Posterior cingulate gyrus (tissue), 11 donors: ENCODE measurements around the gene DENND1A.

Experiments used
- DNase-seq, 10 donors: peaks; one replicate each; pipeline versions ENCODE4 v3.0.0 to v3.0.0-alpha.2; 2020 to 2021; ENCODE audit warnings: mixed read lengths in 3 of 10
- intact Hi-C: fragments of 100-400 bp; cut with DNase I; formaldehyde crosslinking; loops from one replicate; pipeline ENCODE4 v1.15.1; 2023

Gene DENND1A

GRCh38 chr9:123663529-123663928 lies 266.4 kb downstream of the DENND1A start:
- DNase-seq: no peak
- intact Hi-C loops: no loop called here

GRCh38 chr9:123662057-123662776 lies 267.7 kb downstream of the DENND1A start:
- no peak for DNase-seq
- intact Hi-C loops: no loop called here

- intact Hi-C loops: no loop called here
- DNase-seq: no peak
Measured at GRCh38 chr9:123660691-123661466, 269.0 kb downstream of the DENND1A start.

- DNase-seq: no peak
- intact Hi-C loops: no loop called here
Measured at GRCh38 chr9:123659358-123659757, 270.6 kb downstream of the DENND1A start.

GRCh38 chr9:123658792-123659191 lies 271.1 kb downstream of the DENND1A start:
- DNase-seq: no peak
- intact Hi-C loops: no loop called here

- intact Hi-C loops: no loop called here
- DNase-seq: no peak
Measured at GRCh38 chr9:123657941-123658340, 272.0 kb downstream of the DENND1A start.

- DNase-seq: no peak
- intact Hi-C loops: no loop called here
Measured at GRCh38 chr9:123657099-123657498, 272.8 kb downstream of the DENND1A start.

- intact Hi-C loops: no loop called here
- no peak for DNase-seq
Measured at GRCh38 chr9:123656565-123656964, 273.4 kb downstream of the DENND1A start.

GRCh38 chr9:123655681-123656423 lies 274.1 kb downstream of the DENND1A start:
- DNase-seq: no peak
- intact Hi-C loops: no loop called here

GRCh38 chr9:123654994-123655637 lies 274.8 kb downstream of the DENND1A start:
- intact Hi-C loops: no loop called here

GRCh38 chr9:123654218-123654993 lies 275.5 kb downstream of the DENND1A start:
- intact Hi-C loops: no loop called here
- DNase-seq: peak in 1 of 10 donors; percentile 79

More at GRCh38 chr9:123654994-123655637, 274.8 kb downstream of the DENND1A start:
- DNase-seq: no peak

GRCh38 chr9:123652416-123652815 lies 277.5 kb downstream of the DENND1A start:
- DNase-seq: peak in 4 of 10 donors; percentile 21 to 30 (median 28)
- intact Hi-C loops: no loop called here

GRCh38 chr9:123651871-123652270 lies 278.1 kb downstream of the DENND1A start:
- intact Hi-C loops: no loop called here
- no peak for DNase-seq

GRCh38 chr9:123651273-123651672 lies 278.7 kb downstream of the DENND1A start:
- intact Hi-C loops: no loop called here
- DNase-seq: no peak

GRCh38 chr9:123649909-123650308 lies 280.0 kb downstream of the DENND1A start:
- intact Hi-C loops: no loop called here

GRCh38 chr9:123647145-123647544 lies 282.8 kb downstream of the DENND1A start:
- intact Hi-C loops: no loop called here
- no peak for DNase-seq

More at GRCh38 chr9:123649909-123650308, 280.0 kb downstream of the DENND1A start:
- DNase-seq: no peak

GRCh38 chr9:123645762-123646161 lies 284.2 kb downstream of the DENND1A start:
- intact Hi-C loops: no loop called here
- no peak for DNase-seq

GRCh38 chr9:123645126-123645525 lies 284.8 kb downstream of the DENND1A start:
- intact Hi-C loops: no loop called here
- DNase-seq: no peak

- no peak for DNase-seq
- intact Hi-C loops: no loop called here
Measured at GRCh38 chr9:123643518-123643917, 286.4 kb downstream of the DENND1A start.
